Liver (tissue), 3 donors: Measurements from ENCODE around the gene UTP25.

ENCODE experiments used
- CTCF ChIP-seq: fragments of 150-350 bp; IDR thresholded peaks from 2 replicates; pipeline ENCODE4 v1.5.1; 2017; ENCODE audit warnings: improper control_type of control experiment, low read depth, low read length; ENCODE audit not compliant: missing input control
- JUND ChIP-seq, 2 donors: IDR thresholded peaks; 2 replicates each; pipeline ENCODE4 v1.6.1; 2016; ENCODE audit warnings: antibody characterized with exemption in 2 of 2
- MAX ChIP-seq: IDR thresholded peaks from 2 replicates; pipeline ENCODE4 v1.6.1; 2016; ENCODE audit warnings: antibody characterized with exemption
- NR2F2 ChIP-seq: IDR thresholded peaks from 2 replicates; pipeline ENCODE4 v1.6.1; 2016; ENCODE audit warnings: antibody characterized with exemption
- RAD21 ChIP-seq, 2 donors: IDR thresholded peaks; 2 replicates each; pipeline ENCODE4 v1.6.1; 2016; ENCODE audit warnings: antibody characterized with exemption in 2 of 2, mild to moderate bottlenecking in 2 of 2
- REST ChIP-seq: IDR thresholded peaks from 2 replicates; pipeline ENCODE4 v1.6.1; 2016; ENCODE audit warnings: antibody characterized with exemption, mild to moderate bottlenecking
- SP1 ChIP-seq: IDR thresholded peaks from 2 replicates; pipeline ENCODE4 v1.6.1; 2018; ENCODE audit warnings: antibody characterized with exemption, mild to moderate bottlenecking
- TAF1 ChIP-seq: conservative IDR thresholded peaks from 2 replicates; pipeline ENCODE4 v1.6.1; 2016; ENCODE audit warnings: antibody characterized with exemption, mild to moderate bottlenecking
- YY1 ChIP-seq: IDR thresholded peaks from 2 replicates; pipeline ENCODE4 v1.6.1; 2016; ENCODE audit warnings: antibody characterized with exemption, mild to moderate bottlenecking
- donor health status: healthy.
- donor health status: healthy.

GRCh38 chr1:209802780-209803152 is 25.0 kb upstream of the UTP25 start:
- TF ChIP-seq CTCF (no peak), REST (no peak), MAX (no peak), SP1 (no peak), JUND (IDR thresholded peaks at IDR 0.05) (no peak), TAF1 (no peak), RAD21 (IDR thresholded peaks at IDR 0.05) (no peak), YY1 (no peak), NR2F2 (no peak)
